Adrenal gland (tissue), 5 donors: ENCODE measurements around the gene GOLGB1.

Source experiments
- CTCF ChIP-seq, 6 experiments: fragments of 450-650 bp in 4 of 6; fragments of 200-600 bp in 2 of 6; sonication (generic) in 1 of 6; IDR thresholded peaks; 1 replicate in 5 of 6; 2 replicates in 1 of 6; pipeline versions ENCODE4 v1.5.1 to v1.8.0; 2016 to 2021; ENCODE audit warnings: antibody characterized with exemption in 6 of 6, mild to moderate bottlenecking in 2 of 6, moderate library complexity in 1 of 6
- POLR2A ChIP-seq, 2 donors: fragments of 450-650 bp; IDR thresholded peaks; one replicate each; pipeline ENCODE4 v1.6.1; 2017; ENCODE audit warnings: antibody characterized with exemption in 2 of 2, mild to moderate bottlenecking in 2 of 2, moderate library complexity in 1 of 2
- donor health status: DM: no; HTN: no; CAD: no.

GRCh38 chr3:121627622-121628021 lies 121.9 kb downstream of the GOLGB1 start:
- TF ChIP-seq CTCF (IDR thresholded peaks at IDR 0.05), result no peak
- no peak for TF ChIP-seq POLR2A (IDR thresholded peaks at IDR 0.05)
